ENCODE results near the gene KCNN1. TPM values are rescaled to one million over a fixed set of nuclear protein-coding genes. Genes with fewer than 3 reads are reported as not detected.

The KCNN1 gene
- total and polyA plus RNA-seq, 2 donors (not counting 1 experiment from before 2014, with no cell fraction given): under 0.01 TPM; not detected in 1

DNA sequence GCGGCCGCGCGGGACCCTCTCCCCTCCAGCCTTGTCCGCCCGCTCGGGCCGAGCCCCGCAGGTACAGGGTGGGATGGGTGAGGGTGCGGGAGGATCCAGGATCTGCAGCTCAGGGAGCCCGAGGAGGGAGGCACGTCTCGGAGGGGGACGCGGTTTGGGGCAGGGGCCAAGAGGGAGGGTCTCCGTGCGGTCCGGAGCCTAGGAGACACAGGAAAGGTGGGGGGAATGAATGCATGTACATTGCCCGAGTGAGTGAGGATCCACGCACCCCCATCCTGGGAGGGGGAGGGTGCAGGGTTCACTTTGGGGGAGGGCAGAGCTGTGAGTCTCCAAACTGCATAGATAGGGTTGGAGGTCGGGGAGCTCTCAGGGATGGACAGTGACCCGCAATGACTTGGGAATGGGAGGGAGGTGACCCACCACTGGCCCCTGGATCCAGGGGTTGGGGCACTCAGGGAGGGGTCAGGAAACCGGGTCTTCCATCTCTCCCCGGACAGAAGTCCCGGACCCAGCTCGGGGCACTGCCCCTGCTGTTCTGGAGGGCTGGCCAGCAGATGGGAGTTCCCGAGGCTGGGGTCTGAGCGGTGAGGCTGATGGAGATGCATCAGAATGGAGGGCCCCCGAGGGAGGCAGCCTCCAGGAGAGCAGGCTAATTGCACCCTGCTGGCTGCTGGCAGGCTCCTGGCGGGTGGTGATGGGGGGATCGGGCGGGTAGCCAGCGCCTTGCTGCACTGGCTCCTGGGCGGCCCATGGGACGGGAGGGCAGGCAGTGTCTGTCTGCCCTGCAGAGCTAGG lies 547 bp downstream of the KCNN1 start:
- peak; percentile 90 for TF ChIP-seq EZH2 (IDR thresholded peaks at IDR 0.05; ENCODE audit: low read length, missing control alignments)
- TF ChIP-seq, protein P1, sequence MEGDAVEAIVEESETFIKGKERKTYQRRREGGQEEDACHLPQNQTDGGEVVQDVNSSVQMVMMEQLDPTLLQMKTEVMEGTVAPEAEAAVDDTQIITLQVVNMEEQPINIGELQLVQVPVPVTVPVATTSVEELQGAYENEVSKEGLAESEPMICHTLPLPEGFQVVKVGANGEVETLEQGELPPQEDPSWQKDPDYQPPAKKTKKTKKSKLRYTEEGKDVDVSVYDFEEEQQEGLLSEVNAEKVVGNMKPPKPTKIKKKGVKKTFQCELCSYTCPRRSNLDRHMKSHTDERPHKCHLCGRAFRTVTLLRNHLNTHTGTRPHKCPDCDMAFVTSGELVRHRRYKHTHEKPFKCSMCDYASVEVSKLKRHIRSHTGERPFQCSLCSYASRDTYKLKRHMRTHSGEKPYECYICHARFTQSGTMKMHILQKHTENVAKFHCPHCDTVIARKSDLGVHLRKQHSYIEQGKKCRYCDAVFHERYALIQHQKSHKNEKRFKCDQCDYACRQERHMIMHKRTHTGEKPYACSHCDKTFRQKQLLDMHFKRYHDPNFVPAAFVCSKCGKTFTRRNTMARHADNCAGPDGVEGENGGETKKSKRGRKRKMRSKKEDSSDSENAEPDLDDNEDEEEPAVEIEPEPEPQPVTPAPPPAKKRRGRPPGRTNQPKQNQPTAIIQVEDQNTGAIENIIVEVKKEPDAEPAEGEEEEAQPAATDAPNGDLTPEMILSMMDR (conservative IDR thresholded peaks at IDR 0.05 in 1 of 2, IDR thresholded peaks at IDR 0.05 in 1 of 2; ENCODE audit: low read depth in 1 of 2, low read length in 2 of 2): no peak
- H3K27me3 ChIP-seq (ENCODE audit: control insufficient read depth, insufficient read depth, low read length): peaks cover 29% of the 10 kb centered on the region
- H3K9me3 ChIP-seq (ENCODE audit: control insufficient read depth, insufficient read depth, low read depth, low read length): no peaks in the 10 kb centered on the region
- no peaks in the 10 kb centered on the region for H3K36me3 ChIP-seq (ENCODE audit: control insufficient read depth, insufficient read depth, low read length)
- H3K4me1 ChIP-seq (ENCODE audit: control insufficient read depth, extremely low read depth, insufficient read depth, low read length): no peaks in the 10 kb centered on the region
- no peaks in the 10 kb centered on the region for H3K79me2 ChIP-seq (ENCODE audit: control insufficient read depth, insufficient read depth, low read length)
- DNase-seq (ENCODE audit: low read depth in 2 of 2): no peak
- no peak overlapping the region for H3K27ac ChIP-seq (ENCODE audit: insufficient read depth, low read length)
- no peaks in the 10 kb centered on the region for H4K20me1 ChIP-seq (ENCODE audit: control insufficient read depth, extremely low read depth, insufficient read depth, low read length)
- no peak overlapping the region for H3K4me3 ChIP-seq (replicated peaks in 1 of 4; ENCODE audit: control extremely low read depth in 1 of 4, insufficient read depth in 1 of 4, low read depth in 3 of 4, low read length in 4 of 4)
- no peak overlapping the region for H3K4me2 ChIP-seq (ENCODE audit: extremely low read depth, insufficient read depth, low read length)
- H2AFZ ChIP-seq (ENCODE audit: low read length): no peak overlapping the region
- H3K9ac ChIP-seq (ENCODE audit: insufficient read depth, low read length): no peak overlapping the region

DNA sequence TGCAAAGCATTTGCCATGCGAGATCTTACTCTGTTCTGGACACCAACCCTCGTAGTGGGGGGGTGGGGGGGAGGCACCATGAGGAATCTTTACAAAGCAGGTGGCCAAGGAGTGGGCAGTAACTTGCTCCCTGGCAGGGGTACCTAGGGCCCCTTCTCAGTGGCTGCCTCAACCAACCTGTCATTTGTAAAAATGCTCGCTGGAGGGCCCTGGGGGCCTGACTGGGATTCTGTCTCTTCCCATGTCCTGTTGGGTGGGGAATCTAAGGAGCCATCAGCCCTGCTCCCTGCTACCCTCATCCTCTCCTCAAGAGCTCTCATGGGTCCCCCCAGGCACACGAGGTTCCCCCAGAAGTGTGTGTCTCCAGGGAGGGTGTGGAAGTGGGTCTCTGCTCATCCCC lies 1.5 kb downstream of the KCNN1 start:
- H2AFZ ChIP-seq (ENCODE audit: low read length): no peak overlapping the region
- H4K20me1 ChIP-seq (ENCODE audit: control insufficient read depth, extremely low read depth, insufficient read depth, low read length): no peaks in the 10 kb centered on the region
- H3K4me3 ChIP-seq (replicated peaks in 1 of 4; ENCODE audit: control extremely low read depth in 1 of 4, insufficient read depth in 1 of 4, low read depth in 3 of 4, low read length in 4 of 4): no peak overlapping the region
- H3K4me2 ChIP-seq (ENCODE audit: extremely low read depth, insufficient read depth, low read length): no peak overlapping the region
- no peak overlapping the region for H3K9ac ChIP-seq (ENCODE audit: insufficient read depth, low read length)
- no peak overlapping the region for H3K27ac ChIP-seq (ENCODE audit: insufficient read depth, low read length)
- TF ChIP-seq, protein P1 (conservative IDR thresholded peaks at IDR 0.05 in 1 of 2, IDR thresholded peaks at IDR 0.05 in 1 of 2; ENCODE audit: low read depth in 1 of 2, low read length in 2 of 2): no peak
- TF ChIP-seq EZH2 (IDR thresholded peaks at IDR 0.05; ENCODE audit: low read length, missing control alignments): no peak
- H3K4me1 ChIP-seq (ENCODE audit: control insufficient read depth, extremely low read depth, insufficient read depth, low read length): no peaks in the 10 kb centered on the region
- no peaks in the 10 kb centered on the region for H3K79me2 ChIP-seq (ENCODE audit: control insufficient read depth, insufficient read depth, low read length)
- no peaks in the 10 kb centered on the region for H3K36me3 ChIP-seq (ENCODE audit: control insufficient read depth, insufficient read depth, low read length)
- peaks cover 29% of the 10 kb centered on the region for H3K27me3 ChIP-seq (ENCODE audit: control insufficient read depth, insufficient read depth, low read length)
- no peaks in the 10 kb centered on the region for H3K9me3 ChIP-seq (ENCODE audit: control insufficient read depth, insufficient read depth, low read depth, low read length)
- DNase-seq (ENCODE audit: low read depth in 2 of 2): no peak

DNA sequence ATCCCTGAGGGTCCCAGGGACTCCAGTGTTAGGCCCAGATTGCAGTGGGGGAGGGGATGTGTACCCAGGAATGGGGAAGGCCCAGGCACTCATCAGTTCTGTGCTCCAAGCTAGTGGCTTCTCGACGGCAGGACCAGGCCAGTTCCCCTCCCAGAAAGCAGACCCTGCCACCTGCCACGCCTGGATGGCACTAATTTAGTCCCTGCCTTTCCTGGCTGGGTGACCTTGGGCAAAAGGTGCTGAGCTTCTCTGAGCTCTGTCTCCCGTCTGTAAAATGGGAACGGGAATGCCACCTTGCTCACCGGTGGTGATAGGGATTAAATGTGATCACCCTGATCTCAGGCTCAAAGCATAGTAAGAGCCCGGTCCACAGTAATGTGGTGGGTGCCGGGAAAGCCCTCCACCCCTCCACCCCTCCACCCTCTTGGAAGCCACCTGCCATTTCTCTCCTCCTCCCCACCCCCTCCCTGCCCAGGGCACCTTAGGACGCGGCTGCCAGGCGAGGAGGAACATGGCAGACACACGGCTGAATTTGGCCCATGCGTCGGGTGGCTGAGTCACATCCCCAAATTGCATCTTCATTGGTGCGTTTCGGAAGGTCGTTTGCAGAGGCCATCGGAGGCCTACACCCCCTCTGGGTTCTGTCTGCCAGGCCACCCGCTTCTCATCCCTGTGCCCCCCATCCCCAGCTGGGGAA lies 2.3 kb downstream of the KCNN1 start:
- no peak for DNase-seq (ENCODE audit: low read depth in 2 of 2)
- no peak for TF ChIP-seq EZH2 (IDR thresholded peaks at IDR 0.05; ENCODE audit: low read length, missing control alignments)
- TF ChIP-seq, protein P1 (conservative IDR thresholded peaks at IDR 0.05 in 1 of 2, IDR thresholded peaks at IDR 0.05 in 1 of 2; ENCODE audit: low read depth in 1 of 2, low read length in 2 of 2): no peak
- no peaks in the 10 kb centered on the region for H3K79me2 ChIP-seq (ENCODE audit: control insufficient read depth, insufficient read depth, low read length)

More for the DNA sequence above, 2.3 kb downstream of the KCNN1 start:
- no peak overlapping the region for H2AFZ ChIP-seq (ENCODE audit: low read length)
- H3K4me2 ChIP-seq (ENCODE audit: extremely low read depth, insufficient read depth, low read length): no peak overlapping the region
- H3K4me3 ChIP-seq (replicated peaks in 1 of 4; ENCODE audit: control extremely low read depth in 1 of 4, insufficient read depth in 1 of 4, low read depth in 3 of 4, low read length in 4 of 4): no peak overlapping the region
- no peak overlapping the region for H3K27ac ChIP-seq (ENCODE audit: insufficient read depth, low read length)
- H3K27me3 ChIP-seq (ENCODE audit: control insufficient read depth, insufficient read depth, low read length): peaks cover 29% of the 10 kb centered on the region
- H4K20me1 ChIP-seq (ENCODE audit: control insufficient read depth, extremely low read depth, insufficient read depth, low read length): no peaks in the 10 kb centered on the region
- no peaks in the 10 kb centered on the region for H3K9me3 ChIP-seq (ENCODE audit: control insufficient read depth, insufficient read depth, low read depth, low read length)
- H3K36me3 ChIP-seq (ENCODE audit: control insufficient read depth, insufficient read depth, low read length): no peaks in the 10 kb centered on the region
- no peaks in the 10 kb centered on the region for H3K4me1 ChIP-seq (ENCODE audit: control insufficient read depth, extremely low read depth, insufficient read depth, low read length)
- no peak overlapping the region for H3K9ac ChIP-seq (ENCODE audit: insufficient read depth, low read length)
